HG03520 (cell line): ENCODE measurements around the gene DELE1.

Source experiments
- ATAC-seq: cut with Tn5 transposase; IDR thresholded peaks from one replicate; pipeline ENCODE4 v1.9.1; 2021; ENCODE audit warnings: mild to moderate bottlenecking, moderate library complexity; ENCODE audit not compliant: unreplicated experiment

Gene DELE1

GRCh38 chr5:141989720-141990119 is 66.0 kb downstream of the DELE1 start:
- ATAC-seq, result no peak
